PC-9 (cell line): ENCODE data around the gene PPP2R5A.

Experiments
- CTCF ChIP-seq: fragments of 200-600 bp; sonication (generic); conservative IDR thresholded peaks from 2 replicates; pipeline ENCODE4 v1.6.1; 2017; ENCODE audit warnings: mixed run types, antibody characterized with exemption, mild to moderate bottlenecking, moderate library complexity
- EZH2 ChIP-seq: fragments of 200-600 bp; sonication (generic); IDR thresholded peaks from 2 replicates; pipeline ENCODE4 v1.8.0; 2017; ENCODE audit warnings: antibody characterized with exemption, low read depth

DNA sequence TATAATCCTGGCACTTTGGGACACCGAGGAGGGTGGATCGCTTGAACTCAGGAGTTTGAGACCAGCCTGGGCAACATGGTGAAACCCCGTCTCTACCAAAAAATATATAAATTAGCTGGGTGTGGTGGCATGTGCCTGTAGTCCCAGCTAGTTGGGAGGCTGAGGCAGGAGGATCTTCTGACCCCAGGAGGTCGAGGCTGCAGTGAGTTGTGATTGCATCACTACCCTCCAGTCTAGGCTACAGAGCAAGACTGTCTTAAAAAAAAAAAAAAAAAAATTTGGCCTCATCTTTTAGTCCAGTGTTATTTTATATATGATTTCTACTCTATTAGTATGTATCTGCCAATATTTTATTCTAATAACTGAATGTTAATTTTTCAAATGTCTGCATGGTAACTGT lies 59.7 kb downstream of the PPP2R5A start:
- TF ChIP-seq CTCF (no peak), EZH2 (no peak)
